Nephron (organoid): ENCODE results near the gene GABRA1.
A peak's percentile ranks its signal among the peaks of the same experiment; 100 is the strongest.

Source experiments
- H3K27ac Mint-ChIP-seq, 3 experiments: 2 replicates each; pipeline ENCODE4 v1.8.0; 2020; ENCODE audit warnings: mixed read lengths in 3 of 3, mild to moderate bottlenecking in 2 of 3, moderate library complexity in 1 of 3
- H3K27me3 Mint-ChIP-seq: 2 replicates; pipeline ENCODE4 v1.8.0; 2021; ENCODE audit warnings: low read depth, mild to moderate bottlenecking, moderate library complexity, mixed read lengths
- H3K36me3 Mint-ChIP-seq: 2 replicates; pipeline ENCODE4 v1.8.0; 2020; ENCODE audit warnings: low read depth, mixed read lengths
- H3K4me1 Mint-ChIP-seq: 2 replicates; pipeline ENCODE4 v1.8.0; 2020; ENCODE audit warnings: mixed read lengths
- H3K4me3 Mint-ChIP-seq, 3 experiments: 2 replicates each; pipeline ENCODE4 v1.8.0; 2020; ENCODE audit warnings: mild to moderate bottlenecking in 3 of 3, mixed read lengths in 3 of 3, moderate library complexity in 2 of 3
- H3K9me3 Mint-ChIP-seq: 2 replicates; pipeline ENCODE4 v1.8.0; 2020; ENCODE audit warnings: mixed read lengths
- CTCF ChIP-seq, 3 experiments: fragments of 200-600 bp; sonication (generic); IDR thresholded peaks; one replicate each; pipeline ENCODE4 v1.5.0; 2021; ENCODE audit warnings: antibody characterized with exemption in 3 of 3; ENCODE audit not compliant: unreplicated experiment in 3 of 3

GABRA1 gene

GRCh38 chr5:161851691-161852299 is 3.9 kb downstream of the GABRA1 start:
- Mint-ChIP-seq H3K27ac (no peak overlapping the region), H3K36me3 (no peaks in the 10 kb centered on the region), H3K9me3 (no peaks in the 10 kb centered on the region), H3K4me3 (no peak overlapping the region), H3K27me3 (peaks cover 49% of the 10 kb centered on the region), H3K4me1 (peaks cover 13% of the 10 kb centered on the region)
- TF ChIP-seq CTCF (IDR thresholded peaks at IDR 0.05; ENCODE audit: unreplicated experiment in 3 of 3): peak; percentile 29 to 42 (median 34)

GRCh38 chr5:161857358-161857757 is 9.4 kb downstream of the GABRA1 start:
- no peaks in the 10 kb centered on the region for H3K36me3 Mint-ChIP-seq
- no peak for TF ChIP-seq CTCF (IDR thresholded peaks at IDR 0.05; ENCODE audit: unreplicated experiment in 3 of 3)
- H3K4me1 Mint-ChIP-seq: no peaks in the 10 kb centered on the region
- no peaks in the 10 kb centered on the region for H3K9me3 Mint-ChIP-seq
- H3K27ac Mint-ChIP-seq: no peak overlapping the region
- H3K4me3 Mint-ChIP-seq: no peak overlapping the region
- peaks cover 13% of the 10 kb centered on the region for H3K27me3 Mint-ChIP-seq

- Mint-ChIP-seq H3K27ac (no peak overlapping the region), H3K27me3 (peaks cover 7% of the 10 kb centered on the region), H3K9me3 (no peaks in the 10 kb centered on the region), H3K4me1 (no peaks in the 10 kb centered on the region), H3K4me3 (no peak overlapping the region), H3K36me3 (no peaks in the 10 kb centered on the region)
- TF ChIP-seq CTCF (IDR thresholded peaks at IDR 0.05; ENCODE audit: unreplicated experiment in 3 of 3): no peak
These were observed 15.3 kb downstream of the GABRA1 start for GRCh38 chr5:161863259-161863658.

- no peak for TF ChIP-seq CTCF (IDR thresholded peaks at IDR 0.05; ENCODE audit: unreplicated experiment in 3 of 3)
- Mint-ChIP-seq H3K4me3 (no peak overlapping the region), H3K27me3 (peaks cover 7% of the 10 kb centered on the region), H3K4me1 (no peaks in the 10 kb centered on the region), H3K27ac (no peak overlapping the region), H3K36me3 (no peaks in the 10 kb centered on the region), H3K9me3 (no peaks in the 10 kb centered on the region)
These were observed 15.9 kb downstream of the GABRA1 start for GRCh38 chr5:161863811-161864210.

- Mint-ChIP-seq H3K27me3 (peaks cover 7% of the 10 kb centered on the region), H3K36me3 (no peaks in the 10 kb centered on the region), H3K9me3 (no peaks in the 10 kb centered on the region), H3K4me3 (no peak overlapping the region), H3K27ac (no peak overlapping the region), H3K4me1 (no peaks in the 10 kb centered on the region)
- TF ChIP-seq CTCF (IDR thresholded peaks at IDR 0.05; ENCODE audit: unreplicated experiment in 3 of 3): no peak
These were observed 17.6 kb downstream of the GABRA1 start for GRCh38 chr5:161865510-161865909.

GRCh38 chr5:161889971-161890370 is 42.1 kb downstream of the GABRA1 start:
- H3K4me3 Mint-ChIP-seq: no peak overlapping the region
- H3K27ac Mint-ChIP-seq: no peak overlapping the region
- H3K36me3 Mint-ChIP-seq: no peaks in the 10 kb centered on the region
- H3K27me3 Mint-ChIP-seq: no peaks in the 10 kb centered on the region
- no peaks in the 10 kb centered on the region for H3K9me3 Mint-ChIP-seq
- no peaks in the 10 kb centered on the region for H3K4me1 Mint-ChIP-seq
- no peak for TF ChIP-seq CTCF (IDR thresholded peaks at IDR 0.05; ENCODE audit: unreplicated experiment in 3 of 3)
